ENCODE measurements around the gene SEM1.

DNA sequence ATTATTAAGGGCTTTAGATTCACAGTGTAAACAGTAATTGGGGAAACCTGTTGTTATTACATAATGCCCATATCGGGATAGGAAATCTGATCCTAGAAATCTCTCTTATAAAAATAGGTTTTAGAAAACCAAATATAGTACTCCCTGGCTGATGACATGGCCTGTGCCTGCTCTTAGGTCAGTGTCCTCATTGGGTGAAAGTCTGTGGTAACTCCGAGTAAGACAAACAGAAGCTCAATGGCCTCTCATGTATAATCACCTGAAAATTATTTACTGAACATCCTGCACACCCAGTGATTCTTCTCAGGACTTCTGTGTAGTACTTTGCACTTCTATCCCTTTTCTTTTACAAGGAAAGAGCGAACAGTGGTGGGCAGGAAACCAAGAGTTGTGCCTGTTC lies 37.8 kb downstream of the SEM1 start:
- TF ChIP-seq CTCF (conservative IDR thresholded peaks at IDR 0.05), result no peak
- TF ChIP-seq EZH2 (IDR thresholded peaks at IDR 0.05; ENCODE audit: low read depth), result no peak
